Upper lobe of left lung (tissue), 6 donors: ENCODE data around the gene MEGF11. TPM values are rescaled to one million over a fixed set of nuclear protein-coding genes. Genes with fewer than 3 reads are reported as not detected.
A peak's percentile ranks its signal among the peaks of the same experiment; 100 is the strongest.

Source experiments
- ATAC-seq, 2 donors: fragments of 200-7000 bp; cut with Tn5 transposase; one replicate each; pipeline ENCODE4 v1.9.1; 2022; ENCODE audit warnings: mild to moderate bottlenecking in 2 of 2, moderate library complexity in 2 of 2; ENCODE audit not compliant: low FRiP score in 2 of 2
- DNase-seq, 2 donors: peaks; one replicate each; pipeline ENCODE4 v3.0.0-alpha.2; 2019 to 2020
- H3K27ac ChIP-seq, 4 donors: fragments of 200-600 bp; sonication (generic); one replicate each; pipeline ENCODE4 v1.5.1; 2016 to 2019
- H3K27me3 ChIP-seq, 4 donors: fragments of 200-600 bp; sonication (generic); one replicate each; pipeline ENCODE4 v1.5.1; 2017 to 2019
- H3K36me3 ChIP-seq, 4 donors: fragments of 200-600 bp; sonication (generic); one replicate each; pipeline ENCODE4 v1.5.1; 2016 to 2019
- H3K4me1 ChIP-seq, 4 donors: fragments of 200-600 bp; sonication (generic); one replicate each; pipeline ENCODE4 v1.5.1; 2018 to 2019
- H3K4me3 ChIP-seq, 4 donors: fragments of 200-600 bp; sonication (generic); one replicate each; pipeline ENCODE4 v1.5.1; 2017 to 2019; ENCODE audit warnings: mild to moderate bottlenecking in 2 of 4, moderate library complexity in 1 of 4
- H3K9me3 ChIP-seq, 4 donors: fragments of 200-600 bp; sonication (generic); one replicate each; pipeline ENCODE4 v1.5.1; 2018 to 2019
- EP300 ChIP-seq, 4 donors: sonication (generic); formaldehyde crosslinking; IDR thresholded peaks; one replicate each; pipeline ENCODE4 v1.5.1; 2017; ENCODE audit warnings: antibody characterized with exemption in 4 of 4, control low read depth in 2 of 4
- POLR2A ChIP-seq, 4 donors: fragments of 450-650 bp; IDR thresholded peaks; one replicate each; pipeline ENCODE4 v1.5.1; 2016 to 2017; ENCODE audit warnings: antibody characterized with exemption in 4 of 4, mild to moderate bottlenecking in 2 of 4
- POLR2AphosphoS5 ChIP-seq, 2 donors: sonication (generic); formaldehyde crosslinking; IDR thresholded peaks; one replicate each; pipeline ENCODE4 v1.5.1; 2017; ENCODE audit warnings: antibody characterized with exemption in 2 of 2
- WGBS, 2 donors: methylation state at CpG; one replicate each; pipeline ENCODE4 v1.1.5; 2017 to 2018; 5-methylcytosine and 5-hydroxymethylcytosine counted together
- total RNA-seq, 6 donors: library from RNA; depleted of rRNA in 4 of 6; stranded (reverse); fragments of >200 nt in 4 of 6; gene quantifications; one replicate each; pipeline versions ENCODE4 v1.1.0 to v1.2.1, GENCODE V29; 2016 to 2021
- TF ChIP-seq, protein P1 (sequence below), 6 experiments: fragments of 450-650 bp in 4 of 6; fragments of 200-600 bp in 2 of 6; sonication (generic) in 2 of 6; IDR thresholded peaks; one replicate each; pipeline ENCODE4 v1.5.1; 2016 to 2019; ENCODE audit warnings: antibody characterized with exemption in 6 of 6
- donor health status: DM: no; HTN: no; CAD: no; lungs with moderate emphysema.
- donor health status: DM: no; HTN: yes; CAD: no; lungs with severe emphysema.

The MEGF11 gene
- total RNA-seq, 6 donors from 2014 or later, result 1.5 to 4.0 (median 3.5) TPM; not detected in 3

DNA sequence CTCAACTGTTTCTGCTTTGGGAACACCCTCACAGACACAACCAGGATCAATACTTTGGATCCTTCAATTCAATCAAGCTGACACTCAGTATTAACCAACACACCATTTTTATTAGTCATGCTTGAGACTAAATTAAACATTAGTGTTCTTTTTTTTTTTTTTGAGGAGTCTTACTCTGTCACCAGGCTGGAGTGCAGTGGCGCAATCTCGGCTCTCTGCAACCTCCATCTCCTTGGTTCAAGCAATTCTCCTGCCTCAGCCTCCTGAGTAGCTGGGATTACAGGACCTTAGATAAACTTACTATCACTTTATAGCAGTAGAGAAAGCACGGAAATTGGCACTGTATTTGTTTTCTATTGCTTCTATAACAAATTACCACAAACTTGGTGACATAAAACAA lies 386.3 kb downstream of the MEGF11 start:
- no peak for TF ChIP-seq POLR2A (IDR thresholded peaks at IDR 0.05)
- no peak for TF ChIP-seq POLR2AphosphoS5 (IDR thresholded peaks at IDR 0.05)
- TF ChIP-seq, protein P1, sequence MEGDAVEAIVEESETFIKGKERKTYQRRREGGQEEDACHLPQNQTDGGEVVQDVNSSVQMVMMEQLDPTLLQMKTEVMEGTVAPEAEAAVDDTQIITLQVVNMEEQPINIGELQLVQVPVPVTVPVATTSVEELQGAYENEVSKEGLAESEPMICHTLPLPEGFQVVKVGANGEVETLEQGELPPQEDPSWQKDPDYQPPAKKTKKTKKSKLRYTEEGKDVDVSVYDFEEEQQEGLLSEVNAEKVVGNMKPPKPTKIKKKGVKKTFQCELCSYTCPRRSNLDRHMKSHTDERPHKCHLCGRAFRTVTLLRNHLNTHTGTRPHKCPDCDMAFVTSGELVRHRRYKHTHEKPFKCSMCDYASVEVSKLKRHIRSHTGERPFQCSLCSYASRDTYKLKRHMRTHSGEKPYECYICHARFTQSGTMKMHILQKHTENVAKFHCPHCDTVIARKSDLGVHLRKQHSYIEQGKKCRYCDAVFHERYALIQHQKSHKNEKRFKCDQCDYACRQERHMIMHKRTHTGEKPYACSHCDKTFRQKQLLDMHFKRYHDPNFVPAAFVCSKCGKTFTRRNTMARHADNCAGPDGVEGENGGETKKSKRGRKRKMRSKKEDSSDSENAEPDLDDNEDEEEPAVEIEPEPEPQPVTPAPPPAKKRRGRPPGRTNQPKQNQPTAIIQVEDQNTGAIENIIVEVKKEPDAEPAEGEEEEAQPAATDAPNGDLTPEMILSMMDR (IDR thresholded peaks at IDR 0.05), result no peak
- no peak for TF ChIP-seq EP300 (IDR thresholded peaks at IDR 0.05)
- Histone ChIP-seq H3K27ac (no peak overlapping the region), H3K9me3 (no peaks in the 10 kb centered on the region), H3K27me3 (no peaks in the 10 kb centered on the region), H3K4me3 (no peak overlapping the region), H3K36me3 (no peaks in the 10 kb centered on the region), H3K4me1 (peaks cover 2 to 23% (median 13%) of the 10 kb centered on the region in 4 donors)
- ATAC-seq, result no peak
- DNase-seq, result no peak
- 85 to 92% methylated on average over 3 of the region's 3 CpGs for WGBS, 2 donors

GRCh38 chr15:65863106-65863505 lies 390.4 kb downstream of the MEGF11 start:
- TF ChIP-seq EP300 (IDR thresholded peaks at IDR 0.05) (no peak), POLR2A (IDR thresholded peaks at IDR 0.05) (no peak), POLR2AphosphoS5 (IDR thresholded peaks at IDR 0.05) (no peak)
- TF ChIP-seq, protein P1 (IDR thresholded peaks at IDR 0.05), result no peak
- no peaks in the 10 kb centered on the region for H3K36me3 ChIP-seq
- H3K4me1 ChIP-seq, result peaks cover 0 to 4% (median 0%) of the 10 kb centered on the region in 4 donors
- H3K27ac ChIP-seq, result no peak overlapping the region
- no peak for DNase-seq
- no peak for ATAC-seq
- H3K27me3 ChIP-seq, result no peaks in the 10 kb centered on the region
- H3K4me3 ChIP-seq, result no peak overlapping the region
- no peaks in the 10 kb centered on the region for H3K9me3 ChIP-seq
- 90 to 98% methylated on average over 6 of the region's 6 CpGs for WGBS, 2 donors

- Histone ChIP-seq H3K4me1 (peaks cover 0 to 4% (median 0%) of the 10 kb centered on the region in 4 donors), H3K27ac (no peak overlapping the region), H3K27me3 (no peaks in the 10 kb centered on the region), H3K9me3 (no peaks in the 10 kb centered on the region), H3K4me3 (no peak overlapping the region), H3K36me3 (no peaks in the 10 kb centered on the region)
- 8 to 18% methylated on average over 1 of the region's 1 CpG for WGBS, 2 donors
- ATAC-seq (peak; percentile 72 to 84), DNase-seq (peak in 1 of 2 donors; percentile 44)
- TF ChIP-seq EP300 (IDR thresholded peaks at IDR 0.05), result no peak
- TF ChIP-seq, protein P1 (IDR thresholded peaks at IDR 0.05), result peak in 4 of 6 experiments; percentile 22 to 36 (median 30)
Measured at GRCh38 chr15:65862682-65863081, 390.9 kb downstream of the MEGF11 start.

DNA sequence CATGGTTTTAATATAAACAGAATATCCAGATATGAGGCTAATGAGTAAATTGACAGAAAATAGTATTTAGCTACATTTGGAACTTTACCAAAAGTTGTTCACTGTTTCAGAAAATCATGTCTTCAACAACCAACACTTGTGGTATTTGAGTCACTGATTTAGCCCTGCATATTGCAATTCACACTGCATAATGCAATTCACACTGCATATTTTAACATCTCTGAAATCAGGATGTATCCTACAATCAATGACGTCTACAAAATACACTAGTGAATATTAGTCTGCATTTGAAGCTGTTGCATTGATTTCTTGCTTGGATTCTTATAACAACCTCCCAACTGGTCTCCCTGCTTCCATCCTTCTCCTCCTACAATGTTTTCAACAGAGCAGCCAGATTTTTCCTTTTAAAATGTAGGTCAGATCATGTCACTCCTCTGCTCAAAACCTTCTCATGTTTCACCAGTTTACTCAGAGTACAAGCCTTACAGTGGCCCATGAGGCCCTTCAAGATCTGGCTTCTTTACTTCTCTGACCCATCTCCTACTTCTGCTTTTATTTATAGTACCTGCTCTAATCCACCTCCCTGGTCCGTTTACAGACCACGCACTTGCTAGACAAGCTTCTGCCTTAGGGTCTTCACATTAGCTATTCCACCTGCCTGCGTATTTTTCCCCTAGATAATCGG lies 395.7 kb downstream of the MEGF11 start:
- TF ChIP-seq, protein P1 (IDR thresholded peaks at IDR 0.05), result no peak
- TF ChIP-seq POLR2AphosphoS5 (IDR thresholded peaks at IDR 0.05) (no peak), POLR2A (IDR thresholded peaks at IDR 0.05) (no peak), EP300 (IDR thresholded peaks at IDR 0.05) (no peak)

More for the DNA sequence above, 395.7 kb downstream of the MEGF11 start:
- no peaks in the 10 kb centered on the region for H3K27me3 ChIP-seq
- H3K36me3 ChIP-seq, result no peaks in the 10 kb centered on the region
- ATAC-seq, result no peak
- DNase-seq, result no peak
- H3K27ac ChIP-seq, result no peak overlapping the region
- peaks cover 0 to 4% (median 0%) of the 10 kb centered on the region in 4 donors for H3K4me1 ChIP-seq
- H3K4me3 ChIP-seq, result no peak overlapping the region
- 74 to 82% methylated on average over 5 of the region's 5 CpGs for WGBS, 2 donors
- H3K9me3 ChIP-seq, result no peaks in the 10 kb centered on the region
